HG03060 (cell line): ENCODE results near the gene KRTAP12-1.

Source experiments
- ATAC-seq: cut with Tn5 transposase; IDR thresholded peaks from one replicate; pipeline ENCODE4 v1.9.1; 2021; ENCODE audit warnings: low read depth, moderate number of reproducible peaks; ENCODE audit not compliant: unreplicated experiment

The KRTAP12-1 gene

GRCh38 chr21:44711327-44712202 is 29.6 kb upstream of the KRTAP12-1 start, which contains the start of gene TSPEAR:
Gene TSPEAR, minus strand, starts transcription at chr21:44711572. Its CDS starts 58 bp downstream, at chr21:44711514.
- ATAC-seq: no peak

- no peak for ATAC-seq
These were observed 28.9 kb upstream of the KRTAP12-1 start for GRCh38 chr21:44710756-44711326.

- no peak for ATAC-seq
These were observed 28.3 kb upstream of the KRTAP12-1 start for GRCh38 chr21:44710294-44710665.

GRCh38 chr21:44709426-44710293 is 27.7 kb upstream of the KRTAP12-1 start:
- ATAC-seq: no peak

- ATAC-seq: no peak
These were observed 27.0 kb upstream of the KRTAP12-1 start for GRCh38 chr21:44708866-44709425.

- ATAC-seq: no peak
These were observed 26.4 kb upstream of the KRTAP12-1 start for GRCh38 chr21:44708213-44708865.

- ATAC-seq: no peak
These were observed 25.0 kb upstream of the KRTAP12-1 start for GRCh38 chr21:44706706-44707581.

GRCh38 chr21:44706026-44706705 is 24.2 kb upstream of the KRTAP12-1 start:
- no peak for ATAC-seq

- ATAC-seq: no peak
These were observed 22.7 kb upstream of the KRTAP12-1 start for GRCh38 chr21:44704636-44705001.

- ATAC-seq: no peak
These were observed 22.0 kb upstream of the KRTAP12-1 start for GRCh38 chr21:44703731-44704635.

GRCh38 chr21:44702973-44703730 is 21.2 kb upstream of the KRTAP12-1 start:
- no peak for ATAC-seq

GRCh38 chr21:44702111-44702972 is 20.4 kb upstream of the KRTAP12-1 start:
- no peak for ATAC-seq

- ATAC-seq: no peak
These were observed 19.6 kb upstream of the KRTAP12-1 start for GRCh38 chr21:44701541-44701940.

GRCh38 chr21:44701023-44701400 is 19.0 kb upstream of the KRTAP12-1 start:
- ATAC-seq: no peak

GRCh38 chr21:44700101-44701022 is 18.4 kb upstream of the KRTAP12-1 start:
- no peak for ATAC-seq
